ENCODE measurements around the gene JTB.

JTB gene

GRCh38 chr1:153985341-153985912 lies 8.0 kb upstream of the JTB start:
- TF ChIP-seq, protein P1, sequence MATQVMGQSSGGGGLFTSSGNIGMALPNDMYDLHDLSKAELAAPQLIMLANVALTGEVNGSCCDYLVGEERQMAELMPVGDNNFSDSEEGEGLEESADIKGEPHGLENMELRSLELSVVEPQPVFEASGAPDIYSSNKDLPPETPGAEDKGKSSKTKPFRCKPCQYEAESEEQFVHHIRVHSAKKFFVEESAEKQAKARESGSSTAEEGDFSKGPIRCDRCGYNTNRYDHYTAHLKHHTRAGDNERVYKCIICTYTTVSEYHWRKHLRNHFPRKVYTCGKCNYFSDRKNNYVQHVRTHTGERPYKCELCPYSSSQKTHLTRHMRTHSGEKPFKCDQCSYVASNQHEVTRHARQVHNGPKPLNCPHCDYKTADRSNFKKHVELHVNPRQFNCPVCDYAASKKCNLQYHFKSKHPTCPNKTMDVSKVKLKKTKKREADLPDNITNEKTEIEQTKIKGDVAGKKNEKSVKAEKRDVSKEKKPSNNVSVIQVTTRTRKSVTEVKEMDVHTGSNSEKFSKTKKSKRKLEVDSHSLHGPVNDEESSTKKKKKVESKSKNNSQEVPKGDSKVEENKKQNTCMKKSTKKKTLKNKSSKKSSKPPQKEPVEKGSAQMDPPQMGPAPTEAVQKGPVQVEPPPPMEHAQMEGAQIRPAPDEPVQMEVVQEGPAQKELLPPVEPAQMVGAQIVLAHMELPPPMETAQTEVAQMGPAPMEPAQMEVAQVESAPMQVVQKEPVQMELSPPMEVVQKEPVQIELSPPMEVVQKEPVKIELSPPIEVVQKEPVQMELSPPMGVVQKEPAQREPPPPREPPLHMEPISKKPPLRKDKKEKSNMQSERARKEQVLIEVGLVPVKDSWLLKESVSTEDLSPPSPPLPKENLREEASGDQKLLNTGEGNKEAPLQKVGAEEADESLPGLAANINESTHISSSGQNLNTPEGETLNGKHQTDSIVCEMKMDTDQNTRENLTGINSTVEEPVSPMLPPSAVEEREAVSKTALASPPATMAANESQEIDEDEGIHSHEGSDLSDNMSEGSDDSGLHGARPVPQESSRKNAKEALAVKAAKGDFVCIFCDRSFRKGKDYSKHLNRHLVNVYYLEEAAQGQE (IDR thresholded peaks at IDR 0.05; ENCODE audit: insufficient read depth in 1 of 2, low read depth in 2 of 2, low read length in 2 of 2), result no peak
- peak; percentile 39; the same call in 1 of the 2 replicates for TF ChIP-seq TAF1 (IDR thresholded peaks at IDR 0.05; ENCODE audit: borderline replicate concordance, insufficient read depth, low read length)

- no peak for TF ChIP-seq TAF1 (IDR thresholded peaks at IDR 0.05; ENCODE audit: borderline replicate concordance, insufficient read depth, low read length)
- no peak for TF ChIP-seq POLR2AphosphoS5 (IDR thresholded peaks at IDR 0.05; ENCODE audit: low read depth, low read length)
- TF ChIP-seq, protein P1 (IDR thresholded peaks at IDR 0.05; ENCODE audit: insufficient read depth in 1 of 2, low read depth in 2 of 2, low read length in 2 of 2), result no peak
- TF ChIP-seq FOXP2 (optimal IDR thresholded peaks at IDR 0.05; ENCODE audit: borderline replicate concordance, extremely low read depth, extremely low read length, insufficient read depth), result no peak
- no peak for TF ChIP-seq SIN3A (IDR thresholded peaks at IDR 0.05; ENCODE audit: borderline replicate concordance, insufficient read depth, low read length)
Observed at GRCh38 chr1:153984123-153984894, 6.8 kb upstream of the JTB start.

DNA sequence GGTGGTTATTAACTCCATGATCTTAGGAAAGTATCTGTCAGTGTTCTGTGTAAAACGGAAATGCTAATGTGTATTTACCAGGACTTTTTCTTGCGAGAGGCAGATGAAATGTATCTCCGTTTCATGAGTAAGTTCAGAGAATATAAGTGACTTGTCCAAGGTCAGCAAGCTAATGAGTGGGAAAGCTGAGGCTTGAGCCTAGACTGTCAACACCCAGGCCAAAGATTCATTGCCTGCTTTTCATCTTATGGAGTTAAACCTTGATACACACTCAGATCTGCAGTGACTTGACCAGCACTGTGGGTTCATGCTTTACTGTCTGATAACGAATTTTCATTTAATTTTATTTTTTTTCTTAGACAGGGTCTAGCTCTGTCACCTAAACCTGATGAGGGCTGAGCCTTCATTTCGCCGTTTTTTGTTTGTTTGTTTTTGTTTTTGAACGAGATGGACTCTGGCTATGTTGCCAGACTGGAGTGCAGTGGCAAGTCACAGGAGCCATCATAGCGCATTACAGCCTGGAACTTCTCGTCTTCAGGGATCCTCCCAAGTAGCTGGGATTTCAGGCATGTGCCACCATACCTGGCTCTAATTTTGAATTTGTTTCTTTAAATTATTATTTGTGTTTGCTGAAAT lies 918 bp upstream of the JTB start:
- no peak for TF ChIP-seq FOXP2 (optimal IDR thresholded peaks at IDR 0.05; ENCODE audit: borderline replicate concordance, extremely low read depth, extremely low read length, insufficient read depth)

DNA sequence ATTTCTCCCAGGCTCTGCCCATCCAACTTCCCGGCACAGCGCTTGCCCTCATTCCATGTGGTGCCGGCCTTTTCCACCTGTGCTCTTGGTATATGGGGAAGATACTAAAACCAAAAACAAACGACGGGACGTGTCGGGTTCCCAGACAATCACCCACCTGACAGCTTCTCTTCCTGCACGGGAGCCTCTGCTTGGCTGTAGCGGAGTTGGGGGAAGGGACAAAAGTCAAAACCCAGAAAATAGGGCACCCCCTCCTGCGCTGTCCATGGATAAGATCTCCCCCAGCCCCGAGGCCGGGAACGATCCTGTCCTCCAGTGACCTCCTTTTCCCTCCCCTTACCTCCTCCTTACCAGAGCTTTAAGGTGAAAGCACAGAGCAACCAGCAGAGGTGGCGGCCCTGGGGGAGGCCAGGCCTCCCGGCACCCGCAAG lies 640 bp downstream of the JTB start:
- no peak for TF ChIP-seq SIN3A (IDR thresholded peaks at IDR 0.05; ENCODE audit: borderline replicate concordance, insufficient read depth, low read length)
- no peak for TF ChIP-seq POLR2AphosphoS5 (IDR thresholded peaks at IDR 0.05; ENCODE audit: low read depth, low read length)
- TF ChIP-seq TAF1 (IDR thresholded peaks at IDR 0.05; ENCODE audit: borderline replicate concordance, insufficient read depth, low read length), result no peak
- TF ChIP-seq, protein P1 (IDR thresholded peaks at IDR 0.05; ENCODE audit: insufficient read depth in 1 of 2, low read depth in 2 of 2, low read length in 2 of 2), result no peak
- no peak for TF ChIP-seq FOXP2 (optimal IDR thresholded peaks at IDR 0.05; ENCODE audit: borderline replicate concordance, extremely low read depth, extremely low read length, insufficient read depth)

- no peak for TF ChIP-seq SIN3A (IDR thresholded peaks at IDR 0.05; ENCODE audit: borderline replicate concordance, insufficient read depth, low read length)
- TF ChIP-seq TAF1 (IDR thresholded peaks at IDR 0.05; ENCODE audit: borderline replicate concordance, insufficient read depth, low read length), result no peak
Observed at GRCh38 chr1:153973525-153973924, 3.9 kb downstream of the JTB start.

DNA sequence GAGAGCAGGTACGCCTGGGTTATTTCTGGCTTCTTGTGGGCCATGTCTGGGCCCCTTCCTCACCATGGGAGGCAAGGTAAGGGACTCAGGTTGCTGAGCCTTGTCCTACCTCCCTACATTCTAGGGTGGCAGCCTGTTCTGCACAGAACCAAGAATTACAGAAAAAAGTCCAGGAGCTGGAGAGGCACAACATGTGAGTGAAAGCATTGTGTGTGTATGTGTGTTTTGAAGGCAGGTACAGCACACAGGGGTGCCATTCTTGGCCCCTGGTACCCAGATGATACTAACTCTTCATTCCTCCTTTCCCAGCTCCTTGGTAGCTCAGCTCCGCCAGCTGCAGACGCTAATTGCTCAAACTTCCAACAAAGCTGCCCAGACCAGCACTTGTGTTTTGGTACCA lies 4.4 kb downstream of the JTB start:
- TF ChIP-seq SIN3A (IDR thresholded peaks at IDR 0.05; ENCODE audit: borderline replicate concordance, insufficient read depth, low read length), result no peak
- peak; percentile 50; the same call in 1 of the 2 replicates for TF ChIP-seq POLR2AphosphoS5 (IDR thresholded peaks at IDR 0.05; ENCODE audit: low read depth, low read length)
